Measurements from ENCODE around the gene ROCK2.

Gene ROCK2

GRCh38 chr2:11224887-11225286 is 119.5 kb downstream of the ROCK2 start:
- DNase-seq: no peak

- no peak for DNase-seq
Measured at GRCh38 chr2:11222845-11223244, 121.6 kb downstream of the ROCK2 start.

GRCh38 chr2:11220445-11220844 is 124.0 kb downstream of the ROCK2 start:
- DNase-seq: no peak

- no peak for DNase-seq
Measured at GRCh38 chr2:11215407-11215806, 129.0 kb downstream of the ROCK2 start.

- no peak for DNase-seq
Measured at GRCh38 chr2:11214770-11215169, 129.7 kb downstream of the ROCK2 start.

GRCh38 chr2:11213975-11214374 is 130.5 kb downstream of the ROCK2 start:
- no peak for DNase-seq

- no peak for DNase-seq
Measured at GRCh38 chr2:11213090-11213638, 131.3 kb downstream of the ROCK2 start.

- DNase-seq: no peak
Measured at GRCh38 chr2:11212645-11213044, 131.8 kb downstream of the ROCK2 start.

GRCh38 chr2:11208083-11208482 is 136.4 kb downstream of the ROCK2 start:
- DNase-seq: no peak

- DNase-seq: no peak
Measured at GRCh38 chr2:11203480-11203879, 141.0 kb downstream of the ROCK2 start.

GRCh38 chr2:11201969-11202368 is 142.5 kb downstream of the ROCK2 start:
- no peak for DNase-seq

GRCh38 chr2:11200651-11201050 is 143.8 kb downstream of the ROCK2 start:
- DNase-seq: no peak

GRCh38 chr2:11196246-11196645 is 148.2 kb downstream of the ROCK2 start:
- no peak for DNase-seq

- no peak for DNase-seq
Measured at GRCh38 chr2:11187731-11188130, 156.7 kb downstream of the ROCK2 start.

GRCh38 chr2:11187083-11187619 is 157.3 kb downstream of the ROCK2 start:
- no peak for DNase-seq

- no peak for DNase-seq
Measured at GRCh38 chr2:11186145-11186544, 158.3 kb downstream of the ROCK2 start.

- no peak for DNase-seq
Measured at GRCh38 chr2:11182951-11183350, 161.5 kb downstream of the ROCK2 start.

GRCh38 chr2:11180653-11181052 is 163.8 kb downstream of the ROCK2 start:
- no peak for DNase-seq

- DNase-seq: no peak
Measured at GRCh38 chr2:11179899-11180298, 164.5 kb downstream of the ROCK2 start.

GRCh38 chr2:11179196-11179595 is 165.2 kb downstream of the ROCK2 start:
- DNase-seq: no peak

GRCh38 chr2:11177871-11178690 is 166.4 kb downstream of the ROCK2 start:
- DNase-seq: no peak

- DNase-seq: no peak
Measured at GRCh38 chr2:11175293-11175795, 169.1 kb downstream of the ROCK2 start.

GRCh38 chr2:11174222-11174621 is 170.2 kb downstream of the ROCK2 start:
- no peak for DNase-seq

GRCh38 chr2:11169333-11169732 is 175.1 kb downstream of the ROCK2 start:
- no peak for DNase-seq

Measured in CD4-positive, alpha-beta T cell treated with Interleukin-15 for 1 hour (primary cell).